Bronchial epithelial cell (primary cell): ENCODE results near the gene SMARCA5. TPM values are rescaled to one million over a fixed set of nuclear protein-coding genes. Genes with fewer than 3 reads are reported as not detected.
A peak's percentile ranks its signal among the peaks of the same experiment; 100 is the strongest.

ENCODE experiments used
- DNase-seq: peaks from one replicate; pipeline ENCODE4 v3.0.0-alpha.2; 2010; ENCODE audit warnings: low read depth
- FAIRE-seq: peaks from 2 replicates; lab custom pipeline; 2011; peaks lifted over from hg19 to GRCh38; lab: Jason Lieb, UNC
- H3K27me3 ChIP-seq: 2 replicates; pipeline ENCODE4 v1.5.1; 2011; ENCODE audit warnings: low read length; ENCODE audit not compliant: control insufficient read depth, insufficient read depth
- H3K36me3 ChIP-seq: 2 replicates; pipeline ENCODE4 v1.5.1; 2011; ENCODE audit warnings: low read length; ENCODE audit not compliant: control insufficient read depth, insufficient read depth
- H3K4me3 ChIP-seq: 2 replicates; pipeline ENCODE4 v1.5.1; 2011; ENCODE audit warnings: mild to moderate bottlenecking, low read depth, low read length, control low read depth
- total RNA-seq: library from RNA; depleted of rRNA; stranded (reverse); fragments of >200 nt; gene quantifications from 2 replicates; pipeline ENCODE4 v1.2.1, GENCODE V29; 2014
- TF ChIP-seq, protein P1 (sequence below): IDR thresholded peaks from 2 replicates; pipeline ENCODE4 v1.5.1; 2011; ENCODE audit warnings: mild to moderate bottlenecking, moderate library complexity, low read length, control low read depth, inconsistent platforms; ENCODE audit not compliant: insufficient read depth, severe bottlenecking

The SMARCA5 gene
- total RNA-seq, 1 donor from 2014 or later: 25.3 TPM

DNA sequence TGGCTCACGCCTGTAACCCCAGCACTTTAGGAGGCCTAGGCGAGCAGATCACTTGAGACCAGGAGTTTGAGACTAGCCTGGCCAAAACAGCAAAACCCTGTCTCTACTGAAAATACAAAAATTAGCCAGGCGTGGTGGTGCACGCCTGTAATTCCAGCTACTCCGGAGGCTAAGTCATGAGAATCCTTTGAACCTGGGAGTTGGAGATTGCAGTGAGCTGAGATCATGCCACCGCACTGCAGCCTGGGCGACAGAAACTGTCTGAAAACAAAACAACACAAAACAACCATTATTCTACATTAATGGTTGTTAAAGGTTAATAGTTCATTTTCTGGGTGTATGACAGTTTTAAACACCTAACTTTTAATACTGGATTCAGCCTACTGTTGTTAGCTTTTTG is 1.6 kb upstream of the SMARCA5 start:
- FAIRE-seq (no peak), DNase-seq (no peak)
- TF ChIP-seq, protein P1, sequence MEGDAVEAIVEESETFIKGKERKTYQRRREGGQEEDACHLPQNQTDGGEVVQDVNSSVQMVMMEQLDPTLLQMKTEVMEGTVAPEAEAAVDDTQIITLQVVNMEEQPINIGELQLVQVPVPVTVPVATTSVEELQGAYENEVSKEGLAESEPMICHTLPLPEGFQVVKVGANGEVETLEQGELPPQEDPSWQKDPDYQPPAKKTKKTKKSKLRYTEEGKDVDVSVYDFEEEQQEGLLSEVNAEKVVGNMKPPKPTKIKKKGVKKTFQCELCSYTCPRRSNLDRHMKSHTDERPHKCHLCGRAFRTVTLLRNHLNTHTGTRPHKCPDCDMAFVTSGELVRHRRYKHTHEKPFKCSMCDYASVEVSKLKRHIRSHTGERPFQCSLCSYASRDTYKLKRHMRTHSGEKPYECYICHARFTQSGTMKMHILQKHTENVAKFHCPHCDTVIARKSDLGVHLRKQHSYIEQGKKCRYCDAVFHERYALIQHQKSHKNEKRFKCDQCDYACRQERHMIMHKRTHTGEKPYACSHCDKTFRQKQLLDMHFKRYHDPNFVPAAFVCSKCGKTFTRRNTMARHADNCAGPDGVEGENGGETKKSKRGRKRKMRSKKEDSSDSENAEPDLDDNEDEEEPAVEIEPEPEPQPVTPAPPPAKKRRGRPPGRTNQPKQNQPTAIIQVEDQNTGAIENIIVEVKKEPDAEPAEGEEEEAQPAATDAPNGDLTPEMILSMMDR: no peak
- no peak overlapping the region for H3K4me3 ChIP-seq
- H3K27me3 ChIP-seq: no peaks in the 10 kb centered on the region
- H3K36me3 ChIP-seq: no peaks in the 10 kb centered on the region

DNA sequence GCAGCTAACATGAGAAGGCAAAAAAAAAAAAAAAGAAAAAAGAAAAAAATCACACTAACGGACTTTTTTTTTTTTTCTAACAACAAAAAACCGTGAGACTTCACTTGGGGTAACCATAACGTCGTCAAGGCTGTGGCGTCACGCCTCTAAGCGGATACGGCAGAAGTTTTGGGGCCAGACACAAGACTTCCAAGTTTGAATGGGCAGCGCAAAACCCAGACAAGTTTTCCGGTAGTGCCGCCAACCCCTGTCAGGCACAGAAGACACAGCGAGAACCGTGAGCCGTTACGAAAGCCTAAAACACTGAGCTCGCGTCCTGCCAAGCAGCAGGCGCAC is 556 bp upstream of the SMARCA5 start:
- DNase-seq (no peak), FAIRE-seq (no peak)
- Histone ChIP-seq H3K36me3 (no peaks in the 10 kb centered on the region), H3K27me3 (no peaks in the 10 kb centered on the region), H3K4me3 (peak overlapping the region; percentile 73)
- TF ChIP-seq, protein P1: no peak

DNA sequence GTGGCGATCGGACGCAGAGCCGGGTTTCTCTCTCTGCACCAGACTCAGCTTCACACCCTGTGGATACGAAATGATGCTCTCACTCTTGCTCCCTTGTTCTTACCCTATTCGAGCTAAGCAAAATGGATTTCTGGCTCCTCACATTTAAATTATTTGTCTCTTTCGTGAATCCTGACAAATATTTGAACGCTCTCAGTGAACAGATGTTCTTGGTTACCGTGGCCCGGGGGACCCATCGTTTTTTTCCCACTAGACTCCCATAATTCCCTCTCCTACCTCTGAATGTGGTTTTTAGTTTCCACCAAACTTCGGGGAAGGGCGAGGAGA is 630 bp downstream of the SMARCA5 start:
- no peaks in the 10 kb centered on the region for H3K27me3 ChIP-seq
- TF ChIP-seq, protein P1: no peak
- no peak for DNase-seq
- H3K4me3 ChIP-seq: peak overlapping the region; percentile 73
- no peaks in the 10 kb centered on the region for H3K36me3 ChIP-seq
- no peak for FAIRE-seq

DNA sequence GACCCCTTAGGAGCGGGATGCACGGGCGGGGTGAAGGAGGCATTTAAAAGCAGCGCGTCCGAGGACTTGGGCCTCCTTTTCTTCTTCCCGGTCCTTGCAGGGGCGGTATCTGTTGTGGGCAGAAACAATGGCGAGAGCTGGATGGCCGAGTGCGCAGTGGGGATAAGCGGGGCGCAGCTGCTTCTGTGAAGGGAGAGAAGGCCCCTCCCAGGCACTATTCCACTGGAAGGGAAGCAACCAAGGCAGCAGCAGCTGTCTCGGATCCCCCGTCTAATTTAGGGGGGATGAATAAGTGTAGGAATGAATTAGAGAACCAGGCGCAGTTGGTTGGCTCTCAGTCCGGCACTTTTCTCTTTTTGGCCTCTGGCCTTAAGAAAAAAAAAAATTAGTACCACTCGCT is 995 bp downstream of the SMARCA5 start:
- no peak for FAIRE-seq
- peak overlapping the region; percentile 73 for H3K4me3 ChIP-seq
- DNase-seq: peak; percentile 28

DNA sequence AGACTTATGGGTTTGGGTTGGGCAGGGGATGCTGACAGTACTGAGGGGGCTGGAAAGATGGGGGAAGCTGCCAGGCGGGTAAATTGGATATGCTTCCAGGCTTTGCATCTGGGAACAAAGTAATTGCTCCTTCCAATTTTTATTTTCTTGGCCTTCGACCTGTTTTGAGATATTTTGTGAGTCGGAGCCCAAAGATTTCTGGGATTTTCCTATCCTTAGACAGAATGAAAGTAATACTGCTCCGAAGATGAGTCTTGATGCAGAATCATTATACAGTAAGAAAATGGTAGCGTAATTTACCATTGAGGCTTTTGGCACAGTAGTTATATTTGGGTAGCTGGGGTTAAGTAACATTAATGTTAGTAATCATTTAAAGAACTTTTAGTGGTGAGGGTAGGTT is 1.4 kb downstream of the SMARCA5 start:
- TF ChIP-seq, protein P1: no peak
- DNase-seq (no peak), FAIRE-seq (no peak)

More for the DNA sequence above, 995 bp downstream of the SMARCA5 start:
- TF ChIP-seq, protein P1: no peak
- no peaks in the 10 kb centered on the region for H3K27me3 ChIP-seq
- H3K36me3 ChIP-seq: no peaks in the 10 kb centered on the region

DNA sequence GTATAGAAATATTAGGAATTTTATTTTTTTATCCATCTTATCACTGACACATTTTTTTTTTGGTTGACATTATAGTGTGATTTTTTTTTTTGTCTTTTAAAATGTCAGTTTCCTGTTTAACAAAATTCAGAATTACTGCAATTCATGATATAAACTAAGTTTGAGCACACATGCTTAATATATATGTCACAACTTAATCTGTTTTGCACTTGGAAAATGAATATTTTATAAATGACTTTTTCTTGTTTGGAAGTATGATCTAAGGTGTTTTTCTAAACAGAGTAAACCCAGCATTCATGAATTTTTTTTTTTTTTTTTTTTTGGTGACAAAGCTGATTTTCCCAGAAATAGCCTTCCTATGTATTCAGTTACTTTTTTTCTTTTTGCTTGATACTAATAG is 2.4 kb downstream of the SMARCA5 start:
- TF ChIP-seq, protein P1: no peak
- Histone ChIP-seq H3K36me3 (no peaks in the 10 kb centered on the region), H3K27me3 (no peaks in the 10 kb centered on the region), H3K4me3 (no peak overlapping the region)
- no peak for FAIRE-seq
- no peak for DNase-seq

More for the DNA sequence above, 1.4 kb downstream of the SMARCA5 start:
- Histone ChIP-seq H3K4me3 (peak overlapping the region; percentile 73), H3K36me3 (no peaks in the 10 kb centered on the region), H3K27me3 (no peaks in the 10 kb centered on the region)
